ENCODE results near the gene HSDL2.

Gene HSDL2

GRCh38 chr9:112401175-112401815, 21.4 kb downstream of the HSDL2 start:
- Histone ChIP-seq H3K14ac (ENCODE audit: low read length in 2 of 2) (no peak overlapping the region), H3K4me3 (ENCODE audit: insufficient read depth in 1 of 2, low read depth in 1 of 2, low read length in 2 of 2) (no peak overlapping the region), H4K91ac (ENCODE audit: low read length) (no peak overlapping the region), H3K18ac (ENCODE audit: low read depth in 1 of 2, low read length in 2 of 2) (no peak overlapping the region), H3K9ac (ENCODE audit: low read length) (no peak overlapping the region), H3K23ac (ENCODE audit: low read length in 2 of 2) (no peak overlapping the region), H3K27ac (ENCODE audit: low read length, poor library complexity, severe bottlenecking) (no peak overlapping the region), H2BK12ac (ENCODE audit: low read length in 2 of 2) (no peak overlapping the region), H3K4me2 (ENCODE audit: low read length, poor library complexity, severe bottlenecking) (no peak overlapping the region), H3K36me3 (ENCODE audit: control insufficient read depth in 1 of 2, insufficient read depth in 2 of 2, low read depth in 1 of 2, low read length in 2 of 2) (peaks cover 6 to 39% of the 10 kb centered on the region in 2 experiments), H2BK120ac (ENCODE audit: low read depth, low read length) (no peak overlapping the region), H3K79me1 (replicated peaks; ENCODE audit: low read length, poor library complexity, severe bottlenecking) (peaks cover 20% of the 10 kb centered on the region), H3K4ac (ENCODE audit: low read depth in 1 of 2, low read length in 2 of 2) (no peak overlapping the region), H2BK5ac (ENCODE audit: low read depth, low read length, poor library complexity, severe bottlenecking) (no peak overlapping the region), H4K8ac (ENCODE audit: low read length) (no peak overlapping the region), H3K9me3 (ENCODE audit: control insufficient read depth, low read length) (no peaks in the 10 kb centered on the region), H3K4me1 (ENCODE audit: control insufficient read depth, insufficient read depth, low read depth, low read length) (peaks cover 4% of the 10 kb centered on the region), H2AK5ac (ENCODE audit: low read length, severe bottlenecking) (no peak overlapping the region), H3K27me3 (ENCODE audit: control insufficient read depth in 1 of 2, insufficient read depth in 1 of 2, low read length in 2 of 2) (no peaks in the 10 kb centered on the region), H2AFZ (ENCODE audit: low read depth, low read length) (no peak overlapping the region), H2BK15ac (ENCODE audit: low read depth, poor library complexity, severe bottlenecking) (no peak overlapping the region)
- no peak for DNase-seq
- 100% methylated on average over 3 of the region's 6 CpGs for WGBS

DNA sequence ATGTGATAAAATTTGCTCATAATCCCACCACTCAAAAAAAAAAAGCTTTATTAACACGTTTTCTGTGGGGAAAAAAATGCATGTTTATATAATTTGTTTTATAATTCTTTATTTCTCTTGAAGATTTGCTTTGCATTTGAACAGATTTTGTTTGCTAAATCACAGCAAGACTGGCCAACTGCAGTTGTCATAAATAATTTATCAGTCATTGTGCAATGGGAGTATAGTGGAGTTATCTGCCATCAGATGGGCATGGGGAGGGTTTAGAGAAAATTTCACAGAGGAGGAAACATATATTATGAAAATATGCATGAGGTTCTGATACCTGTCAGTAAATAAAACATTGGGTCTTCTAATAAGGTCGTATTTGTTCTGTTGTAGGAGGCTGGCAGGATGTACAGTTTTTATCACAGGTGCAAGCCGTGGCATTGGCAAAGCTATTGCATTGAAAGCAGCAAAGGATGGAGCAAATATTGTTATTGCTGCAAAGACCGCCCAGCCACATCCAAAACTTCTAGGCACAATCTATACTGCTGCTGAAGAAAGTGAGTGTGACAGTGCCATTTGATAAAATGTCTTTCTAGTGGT, 23.8 kb downstream of the HSDL2 start:
- DNase-seq, result no peak
- no peak overlapping the region for H3K23ac ChIP-seq (ENCODE audit: low read length in 2 of 2)
- H2BK5ac ChIP-seq (ENCODE audit: low read depth, low read length, poor library complexity, severe bottlenecking), result no peak overlapping the region
- H3K27ac ChIP-seq (ENCODE audit: low read length, poor library complexity, severe bottlenecking), result no peak overlapping the region
- 86% methylated on average over 3 of the region's 4 CpGs for WGBS
- H2BK15ac ChIP-seq (ENCODE audit: low read depth, poor library complexity, severe bottlenecking), result no peak overlapping the region
- H2AK5ac ChIP-seq (ENCODE audit: low read length, severe bottlenecking), result no peak overlapping the region
- H3K9me3 ChIP-seq (ENCODE audit: control insufficient read depth, low read length), result no peaks in the 10 kb centered on the region
- H2AFZ ChIP-seq (ENCODE audit: low read depth, low read length), result no peak overlapping the region
- no peak overlapping the region for H3K4me2 ChIP-seq (ENCODE audit: low read length, poor library complexity, severe bottlenecking)
- no peaks in the 10 kb centered on the region for H3K27me3 ChIP-seq (ENCODE audit: control insufficient read depth in 1 of 2, insufficient read depth in 1 of 2, low read length in 2 of 2)
- H3K36me3 ChIP-seq (ENCODE audit: control insufficient read depth in 1 of 2, insufficient read depth in 2 of 2, low read depth in 1 of 2, low read length in 2 of 2), result peaks cover 0 to 43% of the 10 kb centered on the region in 2 experiments
- peaks cover 4% of the 10 kb centered on the region for H3K4me1 ChIP-seq (ENCODE audit: control insufficient read depth, insufficient read depth, low read depth, low read length)
- H3K4me3 ChIP-seq (ENCODE audit: insufficient read depth in 1 of 2, low read depth in 1 of 2, low read length in 2 of 2), result no peak overlapping the region
- no peak overlapping the region for H2BK120ac ChIP-seq (ENCODE audit: low read depth, low read length)
- no peak overlapping the region for H4K91ac ChIP-seq (ENCODE audit: low read length)
- no peak overlapping the region for H2BK12ac ChIP-seq (ENCODE audit: low read length in 2 of 2)
- peaks cover 16% of the 10 kb centered on the region for H3K79me1 ChIP-seq (replicated peaks; ENCODE audit: low read length, poor library complexity, severe bottlenecking)
- no peak overlapping the region for H3K4ac ChIP-seq (ENCODE audit: low read depth in 1 of 2, low read length in 2 of 2)
- no peak overlapping the region for H4K8ac ChIP-seq (ENCODE audit: low read length)
- H3K18ac ChIP-seq (ENCODE audit: low read depth in 1 of 2, low read length in 2 of 2), result no peak overlapping the region
- H3K14ac ChIP-seq (ENCODE audit: low read length in 2 of 2), result no peak overlapping the region
- H3K9ac ChIP-seq (ENCODE audit: low read length), result no peak overlapping the region

DNA sequence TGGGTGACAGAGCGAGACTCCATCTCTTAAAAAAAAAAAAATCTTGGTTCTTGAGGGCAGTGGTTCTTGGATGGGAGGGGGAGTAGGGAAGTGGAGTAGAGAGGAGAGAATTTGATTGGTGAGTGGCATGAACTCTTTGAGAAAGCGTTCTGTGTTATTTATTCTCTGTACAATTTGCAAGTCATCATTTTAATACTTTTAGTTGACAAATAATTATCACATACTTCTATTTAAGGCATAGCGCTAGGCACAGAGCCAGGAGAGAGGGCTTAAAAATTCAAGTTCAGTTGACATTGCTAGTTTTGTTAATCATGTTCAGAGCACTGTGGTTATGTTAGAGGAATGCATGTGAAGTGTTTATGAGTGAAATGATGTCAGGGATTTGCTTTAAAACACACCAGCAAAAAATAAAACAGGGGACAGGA, 24.6 kb downstream of the HSDL2 start:
- H3K9ac ChIP-seq (ENCODE audit: low read length), result no peak overlapping the region
- H3K27ac ChIP-seq (ENCODE audit: low read length, poor library complexity, severe bottlenecking), result no peak overlapping the region
- H3K4me1 ChIP-seq (ENCODE audit: control insufficient read depth, insufficient read depth, low read depth, low read length), result peaks cover 4% of the 10 kb centered on the region
- H4K8ac ChIP-seq (ENCODE audit: low read length), result no peak overlapping the region
- DNase-seq, result peak; percentile 48
- H3K18ac ChIP-seq (ENCODE audit: low read depth in 1 of 2, low read length in 2 of 2), result no peak overlapping the region
- H2AFZ ChIP-seq (ENCODE audit: low read depth, low read length), result no peak overlapping the region
- H4K91ac ChIP-seq (ENCODE audit: low read length), result no peak overlapping the region
- H3K4me3 ChIP-seq (ENCODE audit: insufficient read depth in 1 of 2, low read depth in 1 of 2, low read length in 2 of 2), result no peak overlapping the region
- no peak overlapping the region for H2AK5ac ChIP-seq (ENCODE audit: low read length, severe bottlenecking)
- no peaks in the 10 kb centered on the region for H3K27me3 ChIP-seq (ENCODE audit: control insufficient read depth in 1 of 2, insufficient read depth in 1 of 2, low read length in 2 of 2)
- no peak overlapping the region for H3K4ac ChIP-seq (ENCODE audit: low read depth in 1 of 2, low read length in 2 of 2)
- no peak overlapping the region for H2BK5ac ChIP-seq (ENCODE audit: low read depth, low read length, poor library complexity, severe bottlenecking)
- H2BK12ac ChIP-seq (ENCODE audit: low read length in 2 of 2), result no peak overlapping the region
- H3K14ac ChIP-seq (ENCODE audit: low read length in 2 of 2), result no peak overlapping the region
- H3K4me2 ChIP-seq (ENCODE audit: low read length, poor library complexity, severe bottlenecking), result no peak overlapping the region
- no peak overlapping the region for H2BK120ac ChIP-seq (ENCODE audit: low read depth, low read length)
- H3K9me3 ChIP-seq (ENCODE audit: control insufficient read depth, low read length), result no peaks in the 10 kb centered on the region
- peaks cover 0 to 46% of the 10 kb centered on the region in 2 experiments for H3K36me3 ChIP-seq (ENCODE audit: control insufficient read depth in 1 of 2, insufficient read depth in 2 of 2, low read depth in 1 of 2, low read length in 2 of 2)
- H2BK15ac ChIP-seq (ENCODE audit: low read depth, poor library complexity, severe bottlenecking), result no peak overlapping the region
- peaks cover 16% of the 10 kb centered on the region for H3K79me1 ChIP-seq (replicated peaks; ENCODE audit: low read length, poor library complexity, severe bottlenecking)
- WGBS, result 92% methylated on average over 2 of the region's 3 CpGs
- no peak overlapping the region for H3K23ac ChIP-seq (ENCODE audit: low read length in 2 of 2)

GRCh38 chr9:112408275-112408674, 28.4 kb downstream of the HSDL2 start:
- Histone ChIP-seq H2BK15ac (ENCODE audit: low read depth, poor library complexity, severe bottlenecking) (no peak overlapping the region), H3K4me2 (ENCODE audit: low read length, poor library complexity, severe bottlenecking) (no peak overlapping the region), H3K14ac (ENCODE audit: low read length in 2 of 2) (no peak overlapping the region), H2BK12ac (ENCODE audit: low read length in 2 of 2) (no peak overlapping the region), H3K4me3 (ENCODE audit: insufficient read depth in 1 of 2, low read depth in 1 of 2, low read length in 2 of 2) (no peak overlapping the region), H3K23ac (ENCODE audit: low read length in 2 of 2) (no peak overlapping the region), H4K91ac (ENCODE audit: low read length) (no peak overlapping the region), H3K27me3 (ENCODE audit: control insufficient read depth in 1 of 2, insufficient read depth in 1 of 2, low read length in 2 of 2) (no peaks in the 10 kb centered on the region), H2BK5ac (ENCODE audit: low read depth, low read length, poor library complexity, severe bottlenecking) (no peak overlapping the region), H4K8ac (ENCODE audit: low read length) (no peak overlapping the region), H2AFZ (ENCODE audit: low read depth, low read length) (no peak overlapping the region), H3K79me1 (replicated peaks; ENCODE audit: low read length, poor library complexity, severe bottlenecking) (peaks cover 12% of the 10 kb centered on the region), H3K4me1 (ENCODE audit: control insufficient read depth, insufficient read depth, low read depth, low read length) (peaks cover 2% of the 10 kb centered on the region), H3K18ac (ENCODE audit: low read depth in 1 of 2, low read length in 2 of 2) (no peak overlapping the region), H3K9me3 (ENCODE audit: control insufficient read depth, low read length) (no peaks in the 10 kb centered on the region), H3K4ac (ENCODE audit: low read depth in 1 of 2, low read length in 2 of 2) (no peak overlapping the region), H3K36me3 (ENCODE audit: control insufficient read depth in 1 of 2, insufficient read depth in 2 of 2, low read depth in 1 of 2, low read length in 2 of 2) (peaks cover 0 to 69% of the 10 kb centered on the region in 2 experiments), H3K27ac (ENCODE audit: low read length, poor library complexity, severe bottlenecking) (no peak overlapping the region), H2BK120ac (ENCODE audit: low read depth, low read length) (no peak overlapping the region), H2AK5ac (ENCODE audit: low read length, severe bottlenecking) (no peak overlapping the region), H3K9ac (ENCODE audit: low read length) (no peak overlapping the region)
- DNase-seq, result no peak
- 100% methylated on average over 1 of the region's 3 CpGs for WGBS
